DOHH2 (cell line): Measurements from ENCODE around the gene RASD2.

Experiments used
- H3F3A ChIP-seq: fragments of 200-600 bp; sonication (generic), shearing (Covaris generic); 2 replicates; pipeline ENCODE4 v1.6.0; 2016; ENCODE audit warnings: antibody characterized with exemption, mild to moderate bottlenecking; ENCODE audit not compliant: control insufficient read depth, insufficient read depth
- H3K27ac ChIP-seq: fragments of 200-600 bp; sonication (generic); 2 replicates; pipeline ENCODE4 v1.5.1; 2014; ENCODE audit warnings: low read depth, mild to moderate bottlenecking, low read length, moderate library complexity
- H3K27me3 ChIP-seq: fragments of 200-600 bp; sonication (generic); 2 replicates; pipeline ENCODE4 v1.6.1; 2014; ENCODE audit warnings: mild to moderate bottlenecking, low read length, mixed read lengths; ENCODE audit not compliant: control insufficient read depth
- H3K36me3 ChIP-seq: fragments of 200-600 bp; sonication (generic); 2 replicates; pipeline ENCODE4 v1.6.1; 2014; ENCODE audit warnings: mild to moderate bottlenecking, low read length, moderate library complexity, mixed read lengths; ENCODE audit not compliant: control insufficient read depth
- H3K4me1 ChIP-seq: fragments of 200-600 bp; sonication (generic); 2 replicates; pipeline ENCODE4 v1.6.1; 2014; ENCODE audit warnings: mild to moderate bottlenecking, low read length, mixed read lengths; ENCODE audit not compliant: control insufficient read depth
- H3K4me2 ChIP-seq: fragments of 200-600 bp; sonication (generic); 2 replicates; pipeline ENCODE4 v1.6.0; 2014; ENCODE audit warnings: mild to moderate bottlenecking, low read length, moderate library complexity
- H3K4me3 ChIP-seq: fragments of 200-600 bp; sonication (generic); 2 replicates; pipeline ENCODE4 v1.5.1; 2014; ENCODE audit warnings: mild to moderate bottlenecking, low read length, mixed read lengths
- H3K79me2 ChIP-seq: fragments of 200-600 bp; sonication (generic); 2 replicates; pipeline ENCODE4 v1.6.1; 2014; ENCODE audit warnings: mild to moderate bottlenecking, low read length, mixed read lengths; ENCODE audit not compliant: control insufficient read depth
- H3K9me2 ChIP-seq: fragments of 200-600 bp; sonication (generic); replicated peaks from 2 replicates; pipeline ENCODE4 v1.6.1; 2014; ENCODE audit warnings: mild to moderate bottlenecking, low read length, mixed read lengths; ENCODE audit not compliant: control insufficient read depth
- H3K9me3 ChIP-seq: fragments of 200-600 bp; sonication (generic); 2 replicates; pipeline ENCODE4 v1.6.1; 2014; ENCODE audit warnings: antibody characterized with exemption, low read length, mixed read lengths; ENCODE audit not compliant: control insufficient read depth, insufficient read depth
- H4K20me1 ChIP-seq: fragments of 200-600 bp; sonication (generic); 2 replicates; pipeline ENCODE4 v1.6.0; 2014; ENCODE audit warnings: low read depth, mild to moderate bottlenecking, antibody characterized with exemption, low read length, moderate library complexity; ENCODE audit not compliant: control insufficient read depth, insufficient read depth
- CTCF ChIP-seq: fragments of 200-600 bp; sonication (generic); IDR thresholded peaks from one replicate; pipeline ENCODE4 v1.5.1; 2014; ENCODE audit warnings: antibody characterized with exemption, mild to moderate bottlenecking, low read depth, low read length; ENCODE audit not compliant: poor library complexity, severe bottlenecking
- EZH2phosphoT487 ChIP-seq: fragments of 200-600 bp; sonication (generic); IDR thresholded peaks from 2 replicates; pipeline ENCODE4 v1.6.1; 2017; ENCODE audit warnings: borderline replicate concordance, mild to moderate bottlenecking, antibody characterized with exemption, low read length, moderate library complexity, mixed read lengths

The RASD2 gene

GRCh38 chr22:35517769-35518530 lies 22.7 kb upstream of the RASD2 start:
- no peak for TF ChIP-seq EZH2phosphoT487
- TF ChIP-seq CTCF, result no peak
- H4K20me1 ChIP-seq, result no peaks in the 10 kb centered on the region
- no peak overlapping the region for H3K4me3 ChIP-seq
- no peaks in the 10 kb centered on the region for H3K4me1 ChIP-seq
- H3K27me3 ChIP-seq, result peaks cover 29% of the 10 kb centered on the region
- H3F3A ChIP-seq, result no peaks in the 10 kb centered on the region
- no peak overlapping the region for H3K4me2 ChIP-seq
- H3K27ac ChIP-seq, result no peak overlapping the region
- H3K36me3 ChIP-seq, result no peaks in the 10 kb centered on the region
- no peaks in the 10 kb centered on the region for H3K79me2 ChIP-seq
- no peaks in the 10 kb centered on the region for H3K9me2 ChIP-seq
- H3K9me3 ChIP-seq, result no peaks in the 10 kb centered on the region

GRCh38 chr22:35518811-35519210 lies 21.8 kb upstream of the RASD2 start:
- Histone ChIP-seq H3K27me3 (peaks cover 23% of the 10 kb centered on the region), H3K79me2 (no peaks in the 10 kb centered on the region), H3F3A (no peaks in the 10 kb centered on the region), H3K27ac (no peak overlapping the region), H4K20me1 (no peaks in the 10 kb centered on the region), H3K9me2 (no peaks in the 10 kb centered on the region), H3K36me3 (no peaks in the 10 kb centered on the region), H3K4me2 (no peak overlapping the region), H3K4me3 (no peak overlapping the region), H3K4me1 (no peaks in the 10 kb centered on the region), H3K9me3 (no peaks in the 10 kb centered on the region)
- TF ChIP-seq CTCF, result no peak

- H3K9me2 ChIP-seq, result no peaks in the 10 kb centered on the region
- no peak overlapping the region for H3K4me2 ChIP-seq
- H3F3A ChIP-seq, result no peaks in the 10 kb centered on the region
- H3K4me1 ChIP-seq, result no peaks in the 10 kb centered on the region
- peaks cover 17% of the 10 kb centered on the region; the same call in 1 of the 2 replicates for H3K27me3 ChIP-seq
- H3K27ac ChIP-seq, result no peak overlapping the region
- H3K36me3 ChIP-seq, result no peaks in the 10 kb centered on the region
- H3K4me3 ChIP-seq, result no peak overlapping the region
- H3K9me3 ChIP-seq, result no peaks in the 10 kb centered on the region
- no peaks in the 10 kb centered on the region for H3K79me2 ChIP-seq
- no peaks in the 10 kb centered on the region for H4K20me1 ChIP-seq
- no peak for TF ChIP-seq CTCF
- TF ChIP-seq EZH2phosphoT487, result no peak
Measured at GRCh38 chr22:35519306-35520000, 21.2 kb upstream of the RASD2 start.
